GM12878 (cell line): ENCODE results near the gene DGKI. TPM values are rescaled to one million over a fixed set of nuclear protein-coding genes. Genes with fewer than 3 reads are reported as not detected.

ENCODE experiments used
- ATAC-seq: fragments of 200-7000 bp; cut with Tn5 transposase; 3 replicates; pipeline ENCODE4 v1.9.1; 2020; ENCODE audit warnings: mild to moderate bottlenecking, moderate library complexity
- BruUV-seq: library from RNA; stranded (reverse); fragments of 400-500 nt; replicated peaks from 2 replicates; lab custom pipeline; 2021; lab: Mats Ljungman, UMichigan
- CTCF ChIA-PET: fragments of 300-600 bp; sonication (Branson Sonifier 250); formaldehyde crosslinking; extraction: SDS; loops from one replicate; lab custom pipeline; 2021; ENCODE audit warnings: inconsistent platforms; lab: Yijun Ruan, JAX
- POLR2A ChIA-PET: fragments of 350-600 bp; formaldehyde crosslinking; extraction: SDS; loops from one replicate; lab custom pipeline; 2021; ENCODE audit warnings: inconsistent platforms; lab: Charles Lee
- RAD21 ChIA-PET: fragments of 300-600 bp; sonication (Branson Sonifier 250); formaldehyde crosslinking; loops from one replicate; lab custom pipeline; 2023; ENCODE audit warnings: antibody characterized with exemption; ENCODE audit not compliant: unreplicated experiment; lab: Charles Lee
- SMC1A ChIA-PET: fragments of 300-600 bp; sonication (Branson Sonifier 250); formaldehyde crosslinking; loops from one replicate; lab custom pipeline; 2023; ENCODE audit not compliant: unreplicated experiment, uncharacterized antibody; lab: Charles Lee
- DNase-seq: peaks from one replicate; pipeline ENCODE4 v3.0.0-alpha.2; 2011; ENCODE audit warnings: low read depth, low spot score
- FAIRE-seq: peaks from 3 replicates; lab custom pipeline; 2011; peaks lifted over from hg19 to GRCh38; lab: Jason Lieb, UNC
- H2AFZ ChIP-seq: 2 replicates; pipeline ENCODE4 v1.6.0; 2011; ENCODE audit warnings: low read depth, low read length, control low read depth; ENCODE audit not compliant: control insufficient read depth
- H3K27ac ChIP-seq: 2 replicates; pipeline ENCODE4 v1.5.1; 2011; ENCODE audit warnings: control low read depth; ENCODE audit not compliant: control insufficient read depth, insufficient read depth
- H3K27me3 ChIP-seq, 2 experiments: replicated peaks in 1 of 2; 2 replicates each; pipeline versions ENCODE4 v1.6.0 to v1.6.1; 2011; ENCODE audit warnings: low read length in 1 of 2; ENCODE audit not compliant: control insufficient read depth in 2 of 2, insufficient read depth in 2 of 2
- H3K36me3 ChIP-seq, 2 experiments: 2 replicates each; pipeline ENCODE4 v1.5.1; 2011; ENCODE audit warnings: low read length in 1 of 2; ENCODE audit not compliant: control insufficient read depth in 2 of 2, insufficient read depth in 2 of 2
- H3K4me1 ChIP-seq: 2 replicates; pipeline ENCODE4 v1.6.1; 2011; ENCODE audit warnings: mild to moderate bottlenecking, low read length, moderate library complexity, mixed read lengths; ENCODE audit not compliant: control insufficient read depth, insufficient read depth
- H3K4me2 ChIP-seq: 2 replicates; pipeline ENCODE4 v1.6.0; 2011; ENCODE audit warnings: control low read depth; ENCODE audit not compliant: control insufficient read depth, insufficient read depth
- H3K4me3 ChIP-seq: fragments of 200-600 bp; sonication (generic); 2 replicates; pipeline ENCODE4 v1.5.1; 2016
- H3K79me2 ChIP-seq: 2 replicates; pipeline ENCODE4 v1.6.0; 2011; ENCODE audit warnings: low read length; ENCODE audit not compliant: control insufficient read depth, insufficient read depth
- H3K9ac ChIP-seq: 2 replicates; pipeline ENCODE4 v1.8.0; 2011; ENCODE audit warnings: low read length, control low read depth, mixed read lengths; ENCODE audit not compliant: control insufficient read depth, insufficient read depth
- H3K9me3 ChIP-seq: replicated peaks from 3 replicates; pipeline ENCODE4 v1.5.1; 2011; ENCODE audit warnings: mild to moderate bottlenecking, low read length; ENCODE audit not compliant: control insufficient read depth, insufficient read depth
- H4K20me1 ChIP-seq: 2 replicates; pipeline ENCODE4 v1.6.0; 2011; ENCODE audit not compliant: control insufficient read depth, insufficient read depth
- FOXM1 ChIP-seq: IDR thresholded peaks from 2 replicates; pipeline ENCODE4 v1.6.1; 2012; ENCODE audit warnings: low read depth, mild to moderate bottlenecking, inconsistent platforms, low read length, moderate library complexity
- HDAC2 ChIP-seq: fragments of 200-600 bp; sonication (generic); IDR thresholded peaks from 2 replicates; pipeline ENCODE4 v1.6.1; 2017
- KAT2A ChIP-seq: conservative IDR thresholded peaks from 2 replicates; pipeline ENCODE4 v1.6.1; 2011; ENCODE audit warnings: low read depth, low read length; ENCODE audit not compliant: control insufficient read depth
- NFYB ChIP-seq: IDR thresholded peaks from 2 replicates; pipeline ENCODE4 v1.6.1; 2011; ENCODE audit warnings: low read depth, mild to moderate bottlenecking, low read length, improper control_type of control experiment, moderate library complexity; ENCODE audit not compliant: insufficient read depth
- RUNX3 ChIP-seq: IDR thresholded peaks from 2 replicates; pipeline ENCODE4 v1.6.1; 2012; ENCODE audit warnings: low read length, inconsistent platforms
- SREBF1 ChIP-seq: IDR thresholded peaks from 2 replicates; pipeline ENCODE4 v1.6.1; 2012; ENCODE audit warnings: mild to moderate bottlenecking, low read length
- SREBF2 ChIP-seq: IDR thresholded peaks from 2 replicates; pipeline ENCODE4 v1.6.1; 2012; ENCODE audit warnings: mild to moderate bottlenecking, low read length
- WGBS: methylation state at CpG from one replicate; pipeline ENCODE4 v1.1.6; 2016; ENCODE audit warnings: low lambda C conversion rate; ENCODE audit not compliant: insufficient replicate concordance, insufficient coverage; ENCODE audit errors: missing lambda C conversion rate; 5-methylcytosine and 5-hydroxymethylcytosine counted together
- in situ Hi-C: fragments of 300-500 bp; cut with MboI; formaldehyde crosslinking; loops from 9 replicates; pipeline ENCODE4 v1.14.3; 2018; ENCODE audit warnings: mixed read lengths
- intact Hi-C: fragments of 100-400 bp; cut with micrococcal nuclease; formaldehyde crosslinking; loops from one replicate; pipeline ENCODE4 v1.14.2; 2022; ENCODE audit not compliant: unreplicated experiment
- polyA plus RNA-seq, 11 experiments: library from polyadenylated mRNA; depleted of rRNA in 4 of 11; unstranded in 6 of 11; stranded (reverse) in 5 of 11; fragments of >200 nt; fragmentation: Nextera tagmentation in 4 of 11; fragmentation: Illumina TruSeq in 1 of 11; extraction: Ambion mirVana in 4 of 11; extraction: Trizol in 1 of 11; gene quantifications; 1 replicate in 1 of 11; 2 replicates in 10 of 11; pipeline versions ENCODE4 v1.2.1 to v1.2.3, GENCODE V29; 2011 to 2016; ENCODE audit warnings: inconsistent platforms in 2 of 11, missing spikeins in 2 of 11, low read depth in 1 of 11
- total RNA-seq, 4 experiments: library from RNA; depleted of rRNA in 3 of 4; stranded (reverse); fragments of >200 nt in 3 of 4; fragmentation: Illumina TruSeq in 1 of 4; extraction: Trizol in 1 of 4; gene quantifications; 2 replicates each; pipeline versions ENCODE4 v1.2.1 to v1.2.3, GENCODE V29; 2013 to 2021

The DGKI gene
- total and polyA plus RNA-seq, 10 of the 15 experiments (the other 5 are each of a cell fraction or from before 2014, with no cell fraction given): 10.4 to 37.1 (median 22.1) TPM

DNA sequence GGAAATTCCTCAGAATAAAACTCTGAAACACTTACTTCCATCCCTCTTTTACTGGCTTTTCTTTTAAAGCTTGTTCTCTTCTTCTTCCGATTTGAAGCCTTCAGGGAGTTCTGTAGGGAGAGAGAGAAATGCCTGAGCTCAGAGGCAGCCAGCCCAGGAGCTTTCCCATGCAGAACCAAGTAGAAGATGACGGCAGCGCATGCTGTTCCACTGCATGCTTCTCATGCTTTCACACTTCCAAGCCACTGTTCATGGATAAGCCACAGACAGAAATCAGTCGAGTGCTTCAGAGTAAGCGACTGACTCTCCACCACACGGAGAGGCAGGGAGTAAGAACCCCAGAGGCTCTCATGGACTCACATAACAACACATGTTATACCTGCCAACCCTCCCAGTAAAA, 237.3 kb downstream of the DGKI start:
- H3K27ac ChIP-seq: no peak overlapping the region
- in situ Hi-C loops: loop anchor here (25.0 kb wide), 1 partner anchor 1128 kb away; no protein-coding TSS in a partner anchor
- ChIA-PET SMC1A (no interaction called here), CTCF (interaction anchor here (0.7 to 5.7 kb wide), 4 partner anchors 17 to 295 kb away, joined by 3 to 48 read pairs (median 19); no protein-coding TSS in a partner anchor), RAD21 (interaction anchor here (1.0 kb wide), 1 partner anchor 15 kb away, joined by 3 read pairs; no protein-coding TSS in a partner anchor), POLR2A (no interaction called here)
- no peaks in the 10 kb centered on the region for H3K9me3 ChIP-seq
- 37% methylated on average over 6 of the region's 6 CpGs for WGBS
- ATAC-seq (no peak), FAIRE-seq (no peak), DNase-seq (no peak)
- no peaks in the 10 kb centered on the region for H3K79me2 ChIP-seq
- H3K27me3 ChIP-seq: peaks cover 0 to 3% of the 10 kb centered on the region in 2 experiments; a peak in 2 of 4 replicates
- no peak overlapping the region for H3K9ac ChIP-seq
- no peak overlapping the region for H3K4me3 ChIP-seq
- H4K20me1 ChIP-seq: no peaks in the 10 kb centered on the region
- no peaks in the 10 kb centered on the region for H3K4me1 ChIP-seq
- H2AFZ ChIP-seq: no peak overlapping the region
- no TSS peak for BruUV-seq
- H3K36me3 ChIP-seq: no peaks in the 10 kb centered on the region
- no peak overlapping the region for H3K4me2 ChIP-seq
- no peak for TF ChIP-seq SREBF1
- TF ChIP-seq KAT2A: no peak
- no peak for TF ChIP-seq NFYB
- no peak for TF ChIP-seq RUNX3
- no peak for TF ChIP-seq FOXM1
- no peak for TF ChIP-seq HDAC2
- TF ChIP-seq SREBF2: no peak
- intact Hi-C loops: no loop called here
